HG03575 (cell line): ENCODE results near the gene ZNF879.

ENCODE experiments used
- ATAC-seq: cut with Tn5 transposase; IDR thresholded peaks from one replicate; pipeline ENCODE4 v1.9.1; 2021; ENCODE audit not compliant: unreplicated experiment, insufficient number of reproducible peaks, low FRiP score; ENCODE audit errors: extremely low read depth

The ZNF879 gene

GRCh38 chr5:178997191-178997590, 26.4 kb upstream of the ZNF879 start:
- ATAC-seq, result no peak

GRCh38 chr5:178998441-178998840, 25.2 kb upstream of the ZNF879 start:
- no peak for ATAC-seq

- no peak for ATAC-seq
These were observed 17.0 kb upstream of the ZNF879 start for GRCh38 chr5:179006564-179006963.

- ATAC-seq, result no peak
These were observed 14.9 kb upstream of the ZNF879 start for GRCh38 chr5:179008667-179009066.

- no peak for ATAC-seq
These were observed 9.5 kb downstream of the ZNF879 start for GRCh38 chr5:179033004-179033580.

GRCh38 chr5:179044765-179045164, 21.2 kb downstream of the ZNF879 start:
- ATAC-seq, result no peak

GRCh38 chr5:179051784-179052183, 28.2 kb downstream of the ZNF879 start:
- ATAC-seq, result no peak

- ATAC-seq, result no peak
These were observed 30.6 kb downstream of the ZNF879 start for GRCh38 chr5:179054036-179054785.

GRCh38 chr5:179054876-179055275, 31.3 kb downstream of the ZNF879 start:
- ATAC-seq, result no peak

GRCh38 chr5:179055436-179055835, 31.8 kb downstream of the ZNF879 start:
- no peak for ATAC-seq

GRCh38 chr5:179055841-179056240, 32.2 kb downstream of the ZNF879 start:
- ATAC-seq, result no peak

- no peak for ATAC-seq
These were observed 36.8 kb downstream of the ZNF879 start, which contains the start of gene ZNF354C for GRCh38 chr5:179060116-179061008. Gene ZNF354C (plus strand): TSS chr5:179060373. CDS start chr5:179062069, 1,696 bp downstream.

GRCh38 chr5:179061025-179061424, 37.4 kb downstream of the ZNF879 start:
- ATAC-seq, result no peak

- ATAC-seq, result no peak
These were observed 42.1 kb downstream of the ZNF879 start for GRCh38 chr5:179065703-179066102.

- no peak for ATAC-seq
These were observed 55.8 kb downstream of the ZNF879 start for GRCh38 chr5:179079165-179079987.

- no peak for ATAC-seq
These were observed 57.1 kb downstream of the ZNF879 start for GRCh38 chr5:179080724-179081123.
